Measurements from ENCODE around the gene HEBP2.

- TF ChIP-seq CTCF (IDR thresholded peaks at IDR 0.05) (no peak), POLR2A (IDR thresholded peaks at IDR 0.05) (no peak), EP300 (IDR thresholded peaks at IDR 0.05) (no peak)
Observed at GRCh38 chr6:138442663-138443062, 38.6 kb downstream of the HEBP2 start.

Measured in tibial nerve (tissue), 4 donors.